ENCODE results near the gene MCF2L2. TPM values are rescaled to one million over a fixed set of nuclear protein-coding genes. Genes with fewer than 3 reads are reported as not detected.

Gene MCF2L2
- total RNA-seq, 6 experiments from 2014 or later: 0.14 TPM; not detected in 5

GRCh38 chr3:183254487-183255347, 173.7 kb downstream of the MCF2L2 start:
- H3K27ac Mint-ChIP-seq: no peak overlapping the region
- no peak for TF ChIP-seq CTCF (IDR thresholded peaks at IDR 0.05)
- H3K36me3 Mint-ChIP-seq (ENCODE audit: low read depth): peaks cover 7% of the 10 kb centered on the region; the same call in 1 of the 2 replicates
- peak overlapping the region; percentile 11; the same call in 1 of the 2 replicates for H3K4me3 Mint-ChIP-seq
- H3K27me3 Mint-ChIP-seq (ENCODE audit: insufficient read depth): peaks cover 38% of the 10 kb centered on the region
- no peak for DNase-seq
- no peaks in the 10 kb centered on the region for H3K4me1 Mint-ChIP-seq (ENCODE audit: low read depth)
- peaks cover 4% of the 10 kb centered on the region; the same call in 1 of the 2 replicates for H3K9me3 Mint-ChIP-seq

GRCh38 chr3:183253528-183254486, 174.6 kb downstream of the MCF2L2 start:
- H3K27ac Mint-ChIP-seq: no peak overlapping the region
- peaks cover 7% of the 10 kb centered on the region; the same call in 1 of the 2 replicates for H3K36me3 Mint-ChIP-seq (ENCODE audit: low read depth)
- no peak for DNase-seq
- H3K9me3 Mint-ChIP-seq: peaks cover 4% of the 10 kb centered on the region; the same call in 1 of the 2 replicates
- H3K4me1 Mint-ChIP-seq (ENCODE audit: low read depth): no peaks in the 10 kb centered on the region
- H3K27me3 Mint-ChIP-seq (ENCODE audit: insufficient read depth): peaks cover 41% of the 10 kb centered on the region
- peak overlapping the region; percentile 75 for H3K4me3 Mint-ChIP-seq
- TF ChIP-seq CTCF (IDR thresholded peaks at IDR 0.05): no peak

- H3K4me3 Mint-ChIP-seq: peak within 1 kb of the TSS; percentile 75
- H3K9me3 Mint-ChIP-seq: peaks cover 4% of the 10 kb centered on the region; the same call in 1 of the 2 replicates
- no peak for TF ChIP-seq CTCF (IDR thresholded peaks at IDR 0.05)
- peaks cover 7% of the 10 kb centered on the region; the same call in 1 of the 2 replicates for H3K36me3 Mint-ChIP-seq (ENCODE audit: low read depth)
- no peaks in the 10 kb centered on the region for H3K4me1 Mint-ChIP-seq (ENCODE audit: low read depth)
- H3K27ac Mint-ChIP-seq: no peak within 1 kb of the TSS
- H3K27me3 Mint-ChIP-seq (ENCODE audit: insufficient read depth): peaks cover 36% of the 10 kb centered on the region
- DNase-seq: no peak
Observed at GRCh38 chr3:183252973-183253527, 175.4 kb downstream of the MCF2L2 start, which contains the start of gene B3GNT5. TSS of gene B3GNT5 (plus strand) at chr3:183253253. CDS start at chr3:183269799, 16,546 bp downstream.

- Mint-ChIP-seq H3K4me3 (no peak overlapping the region), H3K27me3 (ENCODE audit: insufficient read depth) (peaks cover 30% of the 10 kb centered on the region), H3K9me3 (peaks cover 4% of the 10 kb centered on the region; the same call in 1 of the 2 replicates), H3K4me1 (ENCODE audit: low read depth) (no peaks in the 10 kb centered on the region), H3K36me3 (ENCODE audit: low read depth) (peaks cover 7% of the 10 kb centered on the region; the same call in 1 of the 2 replicates), H3K27ac (no peak overlapping the region)
- no peak for TF ChIP-seq CTCF (IDR thresholded peaks at IDR 0.05)
- no peak for DNase-seq
Observed at GRCh38 chr3:183252118-183252782, 176.2 kb downstream of the MCF2L2 start.
